WERI-Rb-1 (cell line): Measurements from ENCODE around the gene RNASEH1.

Experiments
- DNase-seq: peaks from one replicate; pipeline ENCODE4 v3.0.0-alpha.2; 2020
- H3K27ac ChIP-seq: fragments of 250-450 bp; sonication (Bioruptor Pico); 2 replicates; pipeline ENCODE4 v1.5.1; 2020; ENCODE audit warnings: mild to moderate bottlenecking, moderate library complexity
- H3K27me3 ChIP-seq: fragments of 250-450 bp; sonication (Bioruptor Pico); 2 replicates; pipeline ENCODE4 v1.5.1; 2021; ENCODE audit warnings: mild to moderate bottlenecking, low read depth, moderate library complexity; ENCODE audit not compliant: insufficient read depth, severe bottlenecking
- H3K36me3 ChIP-seq: fragments of 250-450 bp; sonication (Bioruptor Pico); 2 replicates; pipeline ENCODE4 v1.5.1; 2020; ENCODE audit warnings: mild to moderate bottlenecking, moderate library complexity
- H3K4me3 ChIP-seq: 2 replicates; pipeline ENCODE4 v1.5.1; 2011; ENCODE audit warnings: low read depth, mild to moderate bottlenecking, control low read depth, low read length
- H3K9me3 ChIP-seq: fragments of 250-450 bp; sonication (Bioruptor Pico); 2 replicates; pipeline ENCODE4 v1.5.1; 2021; ENCODE audit warnings: mild to moderate bottlenecking, moderate library complexity; ENCODE audit not compliant: severe bottlenecking
- CTCF ChIP-seq: IDR thresholded peaks from 2 replicates; pipeline ENCODE4 v1.5.1; 2011; ENCODE audit warnings: low read depth, mild to moderate bottlenecking, control low read depth, inconsistent platforms, low read length

RNASEH1 gene

GRCh38 chr2:3547915-3548314 lies 10.2 kb downstream of the RNASEH1 start:
- Histone ChIP-seq H3K36me3 (peaks cover 87% of the 10 kb centered on the region), H3K9me3 (no peaks in the 10 kb centered on the region), H3K27me3 (no peaks in the 10 kb centered on the region), H3K27ac (no peak overlapping the region), H3K4me3 (no peak overlapping the region)
- no peak for TF ChIP-seq CTCF
- DNase-seq = no peak

GRCh38 chr2:3545788-3546478 lies 12.2 kb downstream of the RNASEH1 start:
- Histone ChIP-seq H3K27ac (no peak overlapping the region), H3K27me3 (no peaks in the 10 kb centered on the region), H3K9me3 (no peaks in the 10 kb centered on the region), H3K36me3 (peaks cover 88% of the 10 kb centered on the region), H3K4me3 (no peak overlapping the region)
- no peak for DNase-seq
- no peak for TF ChIP-seq CTCF

- Histone ChIP-seq H3K4me3 (no peak overlapping the region), H3K27me3 (no peaks in the 10 kb centered on the region), H3K27ac (no peak overlapping the region), H3K9me3 (no peaks in the 10 kb centered on the region), H3K36me3 (peaks cover 74% of the 10 kb centered on the region)
- no peak for DNase-seq
- TF ChIP-seq CTCF = no peak
Observed at GRCh38 chr2:3543023-3543683, 15.0 kb downstream of the RNASEH1 start.

GRCh38 chr2:3542107-3542506 lies 16.0 kb downstream of the RNASEH1 start:
- H3K36me3 ChIP-seq = peaks cover 65% of the 10 kb centered on the region
- H3K27ac ChIP-seq = no peak overlapping the region

DNA sequence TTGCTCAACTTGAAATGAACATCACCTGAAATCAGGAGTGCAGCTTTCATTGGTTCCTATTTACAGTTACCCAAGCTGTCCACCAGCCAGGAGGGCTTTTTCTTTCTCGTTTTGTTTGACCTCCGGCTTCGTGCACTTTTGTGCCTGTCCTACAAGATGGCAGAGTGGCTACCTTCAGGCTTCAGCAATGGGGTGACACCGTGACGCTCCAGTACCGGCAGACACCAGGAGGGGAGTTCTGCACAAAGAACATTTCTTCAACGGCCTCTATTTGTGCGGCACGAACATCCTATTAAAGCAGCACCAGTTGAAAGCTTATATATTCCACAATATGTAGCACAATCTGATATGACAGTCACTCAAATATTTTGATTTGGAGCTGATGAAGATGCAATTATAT lies 18.3 kb downstream of the RNASEH1 start:
- no peak for TF ChIP-seq CTCF
- DNase-seq = no peak
- Histone ChIP-seq H3K36me3 (peaks cover 42% of the 10 kb centered on the region), H3K9me3 (no peaks in the 10 kb centered on the region), H3K4me3 (no peak overlapping the region), H3K27ac (no peak overlapping the region), H3K27me3 (no peaks in the 10 kb centered on the region)

More at GRCh38 chr2:3542107-3542506, 16.0 kb downstream of the RNASEH1 start:
- Histone ChIP-seq H3K4me3 (no peak overlapping the region), H3K27me3 (no peaks in the 10 kb centered on the region), H3K9me3 (no peaks in the 10 kb centered on the region)
- DNase-seq = no peak
- TF ChIP-seq CTCF = no peak
